Stomach smooth muscle (tissue), 2 donors: ENCODE results near the gene ADAMTS2.
"Not testable (repeated sequence)": the region's sequence is repeated elsewhere in the genome, so short reads cannot be mapped to it uniquely, and the experiment has no call there.

Experiments used
- H3K27ac ChIP-seq: one replicate; pipeline ENCODE4 v1.7.0; 2013; ENCODE audit warnings: mild to moderate bottlenecking, low read length, inconsistent platforms
- H3K27me3 ChIP-seq, 2 donors: one replicate each; pipeline ENCODE4 v1.7.0; 2013; ENCODE audit warnings: low read length in 2 of 2; ENCODE audit not compliant: insufficient read depth in 2 of 2, control insufficient read depth in 1 of 2
- H3K36me3 ChIP-seq, 2 donors: one replicate each; pipeline ENCODE4 v1.7.0; 2013; ENCODE audit warnings: low read length in 2 of 2; ENCODE audit not compliant: control insufficient read depth in 2 of 2, insufficient read depth in 2 of 2
- H3K4me1 ChIP-seq: one replicate; pipeline ENCODE4 v1.7.0; 2013; ENCODE audit warnings: low read length; ENCODE audit not compliant: control insufficient read depth, insufficient read depth
- H3K4me3 ChIP-seq, 2 donors: one replicate each; pipeline ENCODE4 v1.7.0; 2013; ENCODE audit warnings: low read length in 2 of 2
- H3K9ac ChIP-seq, 2 donors: one replicate each; pipeline ENCODE4 v1.7.0; 2013; ENCODE audit warnings: low read length in 2 of 2, mild to moderate bottlenecking in 1 of 2
- H3K9me3 ChIP-seq, 2 donors: one replicate each; pipeline ENCODE4 v1.7.0; 2013; ENCODE audit warnings: low read length in 2 of 2; ENCODE audit not compliant: control insufficient read depth in 2 of 2
- donor health status: healthy.
- donor health status: Pancreatic carcinoma.

The ADAMTS2 gene

DNA sequence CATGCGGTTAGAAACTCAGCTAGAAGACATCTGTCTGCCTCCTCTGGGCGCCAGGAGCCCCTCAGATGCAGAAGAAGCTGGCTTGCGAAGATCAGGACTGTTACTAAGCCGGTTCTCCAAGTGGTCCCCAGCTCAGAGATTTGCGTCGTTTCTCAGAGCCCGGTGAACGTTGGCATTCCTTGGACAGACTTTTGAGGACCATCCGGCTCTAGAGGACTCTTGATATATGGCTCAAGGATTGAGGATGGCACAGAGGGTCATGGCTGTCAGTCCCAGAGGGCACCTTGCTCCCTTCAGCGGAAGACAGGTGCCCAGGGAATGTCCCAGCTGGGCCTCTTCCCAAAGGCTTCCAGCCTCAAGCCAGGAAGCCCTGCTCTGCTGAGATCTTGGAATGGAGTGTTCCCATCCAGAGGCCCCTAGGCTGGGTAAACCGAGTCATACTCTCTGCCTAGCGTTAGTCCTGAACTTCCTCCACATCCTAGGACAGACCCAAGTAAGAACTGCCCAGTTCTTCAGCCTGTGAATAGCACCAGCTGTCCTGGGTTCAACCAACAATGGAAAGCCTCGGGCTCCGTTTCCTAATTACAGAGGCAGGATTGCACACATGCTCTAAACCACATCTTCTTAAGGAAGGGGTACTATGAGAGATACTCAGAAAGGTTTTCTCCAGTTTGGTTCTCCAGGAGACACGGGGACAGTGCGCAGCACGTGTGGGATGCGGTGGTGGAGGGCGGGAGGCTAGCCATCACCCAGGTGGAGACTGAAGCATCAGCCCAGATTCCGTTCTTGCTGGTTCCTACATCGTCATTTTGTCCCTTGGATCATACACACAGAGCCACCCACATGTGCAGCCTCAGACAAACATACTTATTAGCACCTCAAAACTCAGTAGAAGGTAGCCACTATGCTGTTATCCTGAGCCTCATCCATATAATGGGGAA, 233.7 kb downstream of the ADAMTS2 start:
- Histone ChIP-seq H3K4me1 (no peaks in the 10 kb centered on the region), H3K27me3 (no peaks in the 10 kb centered on the region), H3K4me3 (no peak overlapping the region), H3K36me3 (peaks cover 0 to 3% of the 10 kb centered on the region in 2 donors), H3K9ac (no peak overlapping the region), H3K9me3 (peaks cover 7 to 51% of the 10 kb centered on the region in 2 donors), H3K27ac (no peak overlapping the region)

DNA sequence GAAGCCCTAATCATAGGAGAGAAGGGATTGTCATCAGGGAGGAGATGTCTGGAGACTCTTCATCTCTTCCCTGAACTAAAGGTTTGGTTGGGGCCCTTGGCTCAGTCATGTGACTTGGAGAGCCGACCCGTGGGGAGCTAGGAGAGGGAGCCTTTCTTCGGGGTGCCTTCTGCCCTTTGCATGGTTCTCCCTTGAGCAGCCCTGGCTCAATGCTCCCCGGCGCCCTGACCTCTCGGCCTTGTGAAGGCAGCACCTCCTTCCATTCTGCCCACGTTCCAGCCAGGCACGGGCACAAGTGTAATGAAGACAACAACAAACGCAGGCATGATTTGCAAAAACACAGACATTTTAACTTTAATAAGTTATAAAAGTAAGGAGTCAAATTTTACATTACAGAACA, 234.7 kb downstream of the ADAMTS2 start:
- no peak overlapping the region for H3K4me3 ChIP-seq

DNA sequence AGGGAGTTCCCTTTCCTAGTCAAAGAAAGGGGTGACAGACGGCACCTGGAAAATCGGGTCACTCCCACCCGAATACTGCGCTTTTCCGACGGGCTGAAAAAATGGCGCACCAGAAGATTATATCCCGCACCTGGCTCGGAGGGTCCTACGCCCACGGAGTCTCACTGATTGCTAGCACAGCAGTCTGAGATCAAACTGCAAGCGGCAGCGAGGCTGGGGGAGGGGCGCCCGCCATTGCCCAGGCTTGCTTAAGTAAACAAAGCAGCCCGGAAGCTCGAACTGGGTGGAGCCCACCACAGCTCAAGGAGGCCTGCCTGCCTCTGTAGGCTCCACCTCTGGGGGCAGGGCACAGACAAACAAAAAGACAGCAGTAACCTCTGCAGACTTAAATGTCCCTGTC, 244.0 kb downstream of the ADAMTS2 start:
- H3K9ac ChIP-seq, H3K4me3 ChIP-seq, H3K27me3 ChIP-seq, H3K27ac ChIP-seq, H3K4me1 ChIP-seq, H3K36me3 ChIP-seq: not testable (repeated sequence)
- H3K9me3 ChIP-seq, result peaks cover 5 to 29% of the 10 kb centered on the region in 2 donors

More for the DNA sequence above, 234.7 kb downstream of the ADAMTS2 start:
- peaks cover 7 to 42% of the 10 kb centered on the region in 2 donors for H3K9me3 ChIP-seq
- H3K4me1 ChIP-seq, result no peaks in the 10 kb centered on the region
- no peak overlapping the region for H3K27ac ChIP-seq
- H3K27me3 ChIP-seq, result no peaks in the 10 kb centered on the region
- H3K36me3 ChIP-seq, result peaks cover 0 to 3% of the 10 kb centered on the region in 2 donors
- no peak overlapping the region for H3K9ac ChIP-seq

DNA sequence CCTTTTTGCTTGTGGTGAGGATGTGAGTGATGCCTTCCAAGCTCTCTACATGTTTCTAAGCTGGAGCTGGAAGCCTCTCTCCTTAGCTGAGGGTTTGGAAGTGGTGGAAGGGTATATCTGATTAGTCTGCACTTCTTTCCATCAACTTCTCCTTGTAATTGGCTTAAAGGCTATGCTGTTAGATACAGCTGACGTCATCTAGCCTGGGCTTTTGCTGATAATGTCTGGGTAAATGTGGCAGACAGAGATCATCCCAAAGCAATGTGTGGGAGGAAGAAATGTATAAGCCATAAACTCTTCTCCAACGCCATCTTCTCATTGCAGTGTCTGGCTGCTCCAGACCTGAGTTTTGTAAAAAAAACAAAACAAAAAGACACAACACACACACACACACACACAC, 255.8 kb downstream of the ADAMTS2 start:
- Histone ChIP-seq H3K27ac (no peak overlapping the region), H3K4me1 (no peaks in the 10 kb centered on the region), H3K27me3 (no peaks in the 10 kb centered on the region), H3K4me3 (no peak overlapping the region), H3K9me3 (peaks cover 16 to 21% of the 10 kb centered on the region in 2 donors), H3K9ac (no peak overlapping the region), H3K36me3 (no peaks in the 10 kb centered on the region)

DNA sequence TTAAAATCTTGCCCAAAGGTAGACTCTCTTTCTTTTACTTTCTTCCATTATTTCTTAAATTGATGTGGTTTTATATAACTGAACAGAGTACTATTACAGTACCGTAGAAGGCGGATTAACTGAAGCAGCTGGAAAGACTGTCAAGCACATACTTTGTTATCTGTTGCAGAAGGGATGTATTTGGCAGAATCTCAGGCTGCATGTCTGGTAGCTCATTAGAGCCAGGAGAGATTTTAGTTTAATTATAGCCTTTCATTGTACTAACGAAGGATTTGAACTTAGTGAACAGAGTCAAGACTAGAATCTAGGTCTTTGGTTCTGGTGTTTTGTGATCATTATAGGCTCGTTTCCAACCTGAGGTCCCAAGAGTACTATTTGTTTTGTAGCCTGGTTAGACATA, 264.5 kb downstream of the ADAMTS2 start:
- Histone ChIP-seq H3K4me3 (no peak overlapping the region), H3K27ac (no peak overlapping the region), H3K9ac (no peak overlapping the region), H3K9me3 (peaks cover 60 to 72% of the 10 kb centered on the region in 2 donors), H3K27me3 (no peaks in the 10 kb centered on the region), H3K4me1 (no peaks in the 10 kb centered on the region), H3K36me3 (peaks cover 46 to 50% of the 10 kb centered on the region in 2 donors)

DNA sequence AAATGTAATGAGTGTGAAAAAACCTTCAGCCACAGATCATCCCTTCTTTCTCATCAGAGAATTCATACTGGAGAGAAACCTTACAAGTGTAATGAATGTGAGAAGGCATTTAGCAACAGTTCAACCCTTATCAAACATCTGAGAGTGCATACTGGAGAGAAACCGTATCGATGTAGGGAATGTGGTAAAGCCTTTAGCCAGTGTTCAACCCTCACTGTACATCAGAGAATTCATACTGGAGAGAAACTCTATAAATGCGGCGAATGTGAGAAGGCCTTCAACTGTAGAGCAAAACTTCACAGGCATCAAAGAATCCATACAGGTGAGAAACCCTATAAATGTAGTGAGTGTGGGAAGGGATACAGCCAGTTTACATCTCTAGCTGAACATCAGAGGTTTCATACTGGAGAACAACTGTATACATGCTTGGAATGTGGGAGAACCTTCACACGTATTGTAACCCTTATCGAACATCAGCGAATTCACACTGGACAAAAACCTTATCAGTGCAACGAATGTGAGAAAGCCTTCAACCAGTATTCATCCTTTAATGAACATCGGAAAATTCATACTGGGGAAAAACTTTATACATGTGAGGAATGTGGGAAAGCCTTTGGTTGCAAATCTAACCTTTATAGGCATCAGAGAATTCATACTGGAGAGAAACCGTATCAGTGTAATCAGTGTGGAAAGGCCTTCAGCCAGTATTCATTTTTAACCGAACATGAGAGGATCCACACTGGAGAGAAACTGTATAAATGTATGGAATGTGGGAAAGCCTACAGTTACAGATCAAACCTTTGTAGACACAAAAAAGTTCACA, 265.9 kb downstream of the ADAMTS2 start:
- no peaks in the 10 kb centered on the region for H3K4me1 ChIP-seq
- no peak overlapping the region for H3K9ac ChIP-seq
- peaks cover 62 to 66% of the 10 kb centered on the region in 2 donors for H3K9me3 ChIP-seq
- H3K27ac ChIP-seq, result no peak overlapping the region
- no peaks in the 10 kb centered on the region for H3K27me3 ChIP-seq
- H3K36me3 ChIP-seq, result peaks cover 48 to 56% of the 10 kb centered on the region in 2 donors
- peak overlapping the region in 1 of 2 donors; percentile 33 for H3K4me3 ChIP-seq

DNA sequence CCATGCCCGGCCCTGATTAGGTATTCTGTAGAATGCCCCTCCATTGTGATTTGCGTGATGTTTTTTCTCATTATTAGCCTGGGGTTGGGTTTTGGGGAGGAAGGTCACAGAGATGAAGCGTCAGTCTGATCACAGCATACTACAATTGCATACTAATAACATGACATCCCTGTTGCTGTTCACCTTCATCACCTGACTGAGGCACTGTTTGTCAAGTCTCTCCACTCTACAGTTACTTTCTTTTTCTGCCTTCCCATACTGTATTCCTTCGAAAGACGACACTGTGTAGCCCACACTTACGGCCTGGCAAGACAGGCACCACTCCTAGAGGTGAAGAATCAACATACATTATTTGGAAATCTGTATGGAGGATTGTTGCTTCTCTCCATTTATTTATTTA, 279.6 kb downstream of the ADAMTS2 start:
- H3K4me3 ChIP-seq, result no peak overlapping the region
- H3K27me3 ChIP-seq, result no peaks in the 10 kb centered on the region
- H3K36me3 ChIP-seq, result peaks cover 32 to 36% of the 10 kb centered on the region in 2 donors
- peaks cover 12% of the 10 kb centered on the region for H3K4me1 ChIP-seq
- H3K9me3 ChIP-seq, result peaks cover 15 to 20% of the 10 kb centered on the region in 2 donors
- H3K9ac ChIP-seq, result no peak overlapping the region
- H3K27ac ChIP-seq, result no peak overlapping the region

DNA sequence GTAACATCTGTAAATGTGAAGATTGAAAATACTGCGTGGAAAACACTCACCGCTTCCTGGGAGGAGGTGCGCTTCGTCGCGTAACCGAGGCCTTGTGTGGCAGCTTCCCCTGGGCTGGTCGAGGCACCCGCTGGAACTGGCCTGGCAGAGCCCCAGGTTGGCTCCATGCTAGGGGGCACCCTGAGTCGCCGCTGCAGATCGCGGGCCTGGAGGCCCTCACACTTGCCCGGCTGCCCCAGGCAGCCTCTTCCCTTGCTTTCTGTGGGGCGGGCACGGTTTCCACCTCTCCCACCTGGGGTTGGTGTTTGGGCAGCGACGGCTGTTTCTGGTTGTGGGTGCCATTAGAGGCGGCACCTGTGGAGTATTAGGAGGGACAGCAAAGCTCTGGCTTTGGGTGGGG, 284.2 kb downstream of the ADAMTS2 start:
- Histone ChIP-seq H3K9me3 (no peaks in the 10 kb centered on the region), H3K4me1 (peaks cover 17% of the 10 kb centered on the region), H3K36me3 (peaks cover 5 to 18% of the 10 kb centered on the region in 2 donors), H3K27me3 (no peaks in the 10 kb centered on the region), H3K9ac (peak overlapping the region; percentile 86 to 90), H3K4me3 (peak overlapping the region; percentile 86 to 90), H3K27ac (no peak overlapping the region)
